CD4-positive, alpha-beta T cell (primary cell): Measurements from ENCODE around the gene NEK3. TPM values are rescaled to one million over a fixed set of nuclear protein-coding genes. Genes with fewer than 3 reads are reported as not detected.
"Not testable (repeated sequence)": the region's sequence is repeated elsewhere in the genome, so short reads cannot be mapped to it uniquely, and the experiment has no call there.

ENCODE experiments used
- ATAC-seq: fragments of 200-7000 bp; cut with Tn5 transposase; one replicate; pipeline ENCODE4 v1.10.0; 2022; ENCODE audit warnings: mild to moderate bottlenecking; ENCODE audit not compliant: poor library complexity
- CTCF ChIA-PET: fragments of 350-600 bp; sonication (Branson Sonifier 250); formaldehyde crosslinking; loops from one replicate; lab custom pipeline; 2021; ENCODE audit warnings: antibody characterized with exemption, inconsistent platforms; lab: Charles Lee
- POLR2A ChIA-PET: fragments of 350-600 bp; sonication (Branson Sonifier 250); formaldehyde crosslinking; loops from one replicate; lab custom pipeline; 2021; ENCODE audit warnings: antibody characterized with exemption, inconsistent platforms; lab: Charles Lee
- DNase-seq, 14 experiments: peaks; one replicate each; pipeline ENCODE4 v3.0.0-alpha.2; 2013 to 2020; ENCODE audit warnings: mixed read lengths in 2 of 14
- H3K27ac ChIP-seq, 2 donors: one replicate each; pipeline versions ENCODE4 v1.5.1 to v1.7.0; 2013; ENCODE audit warnings: low read length in 2 of 2, low read depth in 1 of 2, mild to moderate bottlenecking in 1 of 2
- H3K27me3 ChIP-seq, 2 experiments: 1 replicate in 1 of 2; 2 replicates in 1 of 2; pipeline versions ENCODE4 v1.6.1 to v1.7.0; 2013; ENCODE audit warnings: low read length in 2 of 2, control low read depth in 1 of 2, mild to moderate bottlenecking in 1 of 2, moderate library complexity in 1 of 2; ENCODE audit not compliant: insufficient read depth in 2 of 2, control insufficient read depth in 1 of 2
- H3K36me3 ChIP-seq: one replicate; pipeline ENCODE4 v1.6.1; 2013; ENCODE audit warnings: low read length, control low read depth; ENCODE audit not compliant: insufficient read depth
- H3K4me1 ChIP-seq: one replicate; pipeline ENCODE4 v1.6.1; 2013; ENCODE audit warnings: low read length, control low read depth; ENCODE audit not compliant: insufficient read depth
- H3K4me3 ChIP-seq: one replicate; pipeline ENCODE4 v1.5.1; 2013; ENCODE audit warnings: mild to moderate bottlenecking, low read length, moderate library complexity
- H3K9me3 ChIP-seq, 2 experiments: 1 replicate in 1 of 2; 2 replicates in 1 of 2; pipeline versions ENCODE4 v1.6.1 to v1.7.0; 2013; ENCODE audit warnings: low read length in 2 of 2, mild to moderate bottlenecking in 2 of 2, control low read depth in 1 of 2, moderate library complexity in 1 of 2; ENCODE audit not compliant: control insufficient read depth in 1 of 2, insufficient read depth in 1 of 2
- H3K27ac Mint-ChIP-seq: one replicate; pipeline ENCODE4 v1.8.0; 2020; ENCODE audit warnings: mixed read lengths
- H3K27me3 Mint-ChIP-seq: one replicate; pipeline ENCODE4 v1.8.0; 2021; ENCODE audit warnings: mixed read lengths
- H3K36me3 Mint-ChIP-seq: one replicate; pipeline ENCODE4 v1.8.0; 2021; ENCODE audit warnings: low read depth, mixed read lengths
- H3K4me1 Mint-ChIP-seq: one replicate; pipeline ENCODE4 v1.8.0; 2021; ENCODE audit warnings: low read depth, mixed read lengths
- H3K4me3 Mint-ChIP-seq: one replicate; pipeline ENCODE4 v1.8.0; 2020; ENCODE audit warnings: mild to moderate bottlenecking, mixed read lengths
- H3K9me3 Mint-ChIP-seq: one replicate; pipeline ENCODE4 v1.8.0; 2020; ENCODE audit warnings: mixed read lengths
- CTCF ChIP-seq: fragments of 200-600 bp; IDR thresholded peaks from one replicate; pipeline ENCODE4 v1.8.0; 2022; ENCODE audit warnings: antibody characterized with exemption, mild to moderate bottlenecking
- intact Hi-C, 2 experiments: fragments of 100-400 bp; cut with DNase I in 1 of 2; cut with micrococcal nuclease in 1 of 2; formaldehyde crosslinking; loops; one replicate each; pipeline versions ENCODE4 v1.15.1 to v1.9.0; 2023 to 2025; cut with DNase I, micrococcal nuclease
- total RNA-seq, 174 experiments: library from RNA in 2 of 174; stranded (reverse) in 2 of 174; gene quantifications; one replicate each; pipeline ENCODE4 v1.2.3 and lab custom pipeline; 2021 to 2026

Gene NEK3
- total RNA-seq, 2 experiments from 2014 or later, result 7.0 TPM

DNA sequence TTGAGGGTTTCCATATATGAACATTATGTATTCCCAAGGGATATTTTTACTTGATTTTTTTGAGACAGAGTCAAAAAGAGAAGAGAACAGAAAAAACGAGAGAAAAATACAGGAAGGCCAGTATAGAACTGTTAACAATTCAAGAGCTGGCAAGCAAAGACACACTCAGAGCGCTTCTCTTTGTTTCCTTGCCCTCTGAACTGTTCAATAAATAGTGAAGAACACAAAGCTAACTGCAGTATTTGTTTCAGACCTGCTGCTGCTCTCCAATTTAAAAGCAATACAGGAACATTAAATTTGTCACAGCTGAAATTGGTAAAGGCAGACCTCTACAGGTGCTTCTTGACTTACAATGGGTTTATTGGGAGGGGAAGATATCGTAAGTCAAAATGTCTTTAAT lies 14.0 kb upstream of the NEK3 start:
- CTCF ChIA-PET, result no interaction called here
- POLR2A ChIA-PET, result no interaction called here
- Histone ChIP-seq H3K36me3 (peaks cover 65% of the 10 kb centered on the region), H3K4me1 (no peaks in the 10 kb centered on the region), H3K27me3 (no peaks in the 10 kb centered on the region), H3K4me3 (no peak overlapping the region), H3K9me3 (no peaks in the 10 kb centered on the region), H3K27ac (no peak overlapping the region)
- peaks cover 4% of the 10 kb centered on the region for H3K4me1 Mint-ChIP-seq
- no peaks in the 10 kb centered on the region for H3K9me3 Mint-ChIP-seq
- no peak for ATAC-seq
- no peak for TF ChIP-seq CTCF
- H3K27ac Mint-ChIP-seq, result no peak overlapping the region
- intact Hi-C loops, result no loop called here
- no peaks in the 10 kb centered on the region for H3K27me3 Mint-ChIP-seq
- no peak for DNase-seq
- H3K36me3 Mint-ChIP-seq, result peaks cover 68% of the 10 kb centered on the region
- no peak overlapping the region for H3K4me3 Mint-ChIP-seq

DNA sequence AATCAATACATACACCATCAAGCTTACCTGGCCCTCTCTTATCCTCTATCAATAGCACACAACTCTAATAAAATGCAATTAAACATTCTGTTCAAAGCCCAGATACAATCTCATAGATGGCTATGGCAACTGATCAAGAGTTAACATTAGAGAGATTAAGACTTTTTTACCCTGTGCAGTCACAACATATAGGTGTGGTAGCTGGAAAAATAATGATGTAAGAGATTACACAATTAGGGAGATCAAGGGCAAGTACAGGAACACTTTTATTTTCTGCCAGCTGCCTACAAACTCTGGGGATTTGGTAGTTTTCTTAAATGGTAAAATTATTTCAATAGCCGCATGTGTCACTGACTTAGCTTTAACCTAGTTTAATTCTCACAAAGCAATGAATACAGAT lies 12.3 kb upstream of the NEK3 start:
- POLR2A ChIA-PET, H3K9me3 ChIP-seq, DNase-seq, H3K9me3 Mint-ChIP-seq, intact Hi-C loops, H3K27me3 Mint-ChIP-seq, H3K4me3 Mint-ChIP-seq, H3K4me3 ChIP-seq, H3K4me1 Mint-ChIP-seq, H3K27ac ChIP-seq, ATAC-seq, CTCF ChIA-PET, H3K4me1 ChIP-seq, H3K27me3 ChIP-seq: not testable (repeated sequence)
- H3K36me3 ChIP-seq, result peaks cover 59% of the 10 kb centered on the region
- H3K27ac Mint-ChIP-seq, result peak overlapping the region; percentile 10
- H3K36me3 Mint-ChIP-seq, result peaks cover 71% of the 10 kb centered on the region

DNA sequence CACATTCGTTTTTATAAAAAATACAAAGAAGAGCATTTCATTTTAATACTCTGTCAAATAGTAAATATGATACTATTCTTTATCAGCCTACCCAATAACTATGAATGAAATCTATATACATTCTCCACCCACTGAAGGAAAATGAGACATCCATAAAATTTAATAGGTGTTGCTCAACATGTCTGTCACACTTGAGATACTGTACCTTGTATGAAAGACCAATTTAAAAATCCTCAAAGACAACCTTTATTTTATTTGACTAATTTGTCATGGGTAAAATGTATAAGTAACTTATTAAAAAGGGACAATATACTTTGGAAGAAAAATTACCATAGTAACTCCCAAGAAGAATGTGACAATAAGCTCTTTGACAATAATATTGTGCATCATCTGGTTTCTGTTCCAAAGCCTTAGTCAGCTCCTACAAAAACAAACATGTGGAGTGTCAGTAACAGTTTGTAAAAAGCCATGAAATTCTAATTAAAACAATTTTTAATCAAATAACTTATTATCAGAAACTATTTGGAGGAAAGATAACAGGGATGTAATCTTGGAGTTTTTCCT lies 11.5 kb upstream of the NEK3 start:
- H3K4me1 Mint-ChIP-seq, H3K27ac Mint-ChIP-seq, ATAC-seq, H3K27ac ChIP-seq, H3K27me3 ChIP-seq, H3K4me3 ChIP-seq, H3K4me1 ChIP-seq, H3K4me3 Mint-ChIP-seq, POLR2A ChIA-PET, H3K9me3 Mint-ChIP-seq, DNase-seq, CTCF ChIA-PET, intact Hi-C loops, H3K9me3 ChIP-seq, H3K27me3 Mint-ChIP-seq: not testable (repeated sequence)
- H3K36me3 Mint-ChIP-seq, result peaks cover 79% of the 10 kb centered on the region
- peaks cover 55% of the 10 kb centered on the region for H3K36me3 ChIP-seq

- Histone ChIP-seq H3K27me3 (no peaks in the 10 kb centered on the region), H3K27ac (no peak overlapping the region), H3K4me1 (no peaks in the 10 kb centered on the region), H3K4me3 (no peak overlapping the region), H3K9me3 (no peaks in the 10 kb centered on the region), H3K36me3 (peaks cover 46% of the 10 kb centered on the region)
- CTCF ChIA-PET, result no interaction called here
- peaks cover 4% of the 10 kb centered on the region for H3K4me1 Mint-ChIP-seq
- H3K27ac Mint-ChIP-seq, result no peak overlapping the region
- POLR2A ChIA-PET, result interaction anchor here (1.4 kb wide), 1 partner anchor 10 kb away, joined by 7 read pairs; the partner anchor contains the start of gene NEK3
- H3K4me3 Mint-ChIP-seq, result no peak overlapping the region
- no peak for ATAC-seq
- no peaks in the 10 kb centered on the region for H3K9me3 Mint-ChIP-seq
- no peaks in the 10 kb centered on the region for H3K27me3 Mint-ChIP-seq
- no peak for TF ChIP-seq CTCF
- no peak for DNase-seq
- H3K36me3 Mint-ChIP-seq, result peaks cover 78% of the 10 kb centered on the region
- intact Hi-C loops, result no loop called here
These were observed 10.4 kb upstream of the NEK3 start for GRCh38 chr13:52169839-52170238.
